A673 (cell line): ENCODE data around the gene FAM234B. TPM values are rescaled to one million over a fixed set of nuclear protein-coding genes. Genes with fewer than 3 reads are reported as not detected.

Experiments
- BruUV-seq: library from RNA; stranded (reverse); fragments of 400-500 nt; replicated peaks from 2 replicates; lab custom pipeline; 2021; lab: Mats Ljungman, UMichigan
- CTCF ChIA-PET: fragments of 300-600 bp; sonication (Branson Sonifier 250); formaldehyde crosslinking; loops from one replicate; lab custom pipeline; 2022; ENCODE audit warnings: antibody characterized with exemption; lab: Charles Lee
- POLR2A ChIA-PET: fragments of 300-600 bp; sonication (Branson Sonifier 250); formaldehyde crosslinking; loops from one replicate; lab custom pipeline; 2022; ENCODE audit warnings: antibody characterized with exemption; ENCODE audit not compliant: low non-redundant PET; lab: Charles Lee
- DNase-seq: peaks from one replicate; pipeline ENCODE4 v3.0.0-alpha.2; 2015; ENCODE audit warnings: low spot score
- H3K27ac ChIP-seq: fragments of 200-600 bp; sonication (generic); 2 replicates; pipeline ENCODE4 v1.5.1; 2016; ENCODE audit warnings: mixed run types, low read depth, mild to moderate bottlenecking, mixed read lengths, antibody characterized with exemption, low read length; ENCODE audit not compliant: poor library complexity, severe bottlenecking
- H3K27me3 ChIP-seq: fragments of 200-600 bp; sonication (generic); replicated peaks from 2 replicates; pipeline ENCODE4 v1.6.1; 2017; ENCODE audit warnings: mixed run types, low read depth, mild to moderate bottlenecking, mixed read lengths, antibody characterized with exemption, low read length; ENCODE audit not compliant: insufficient read depth, poor library complexity
- H3K36me3 ChIP-seq: fragments of 200-600 bp; sonication (generic); 2 replicates; pipeline ENCODE4 v1.6.1; 2016; ENCODE audit warnings: mixed run types, mild to moderate bottlenecking, mixed read lengths, antibody characterized with exemption, low read length; ENCODE audit not compliant: insufficient read depth, poor library complexity, severe bottlenecking
- H3K4me1 ChIP-seq: fragments of 200-600 bp; sonication (generic); 2 replicates; pipeline ENCODE4 v1.6.1; 2017; ENCODE audit warnings: mixed run types, mild to moderate bottlenecking, mixed read lengths, antibody characterized with exemption, low read length; ENCODE audit not compliant: insufficient read depth, poor library complexity, severe bottlenecking
- H3K4me3 ChIP-seq: fragments of 200-600 bp; sonication (generic); 2 replicates; pipeline ENCODE4 v1.5.1; 2016; ENCODE audit warnings: low read depth, mixed run types, mild to moderate bottlenecking, mixed read lengths, low read length; ENCODE audit not compliant: poor library complexity, severe bottlenecking
- H3K9me3 ChIP-seq: fragments of 200-600 bp; sonication (generic); 2 replicates; pipeline ENCODE4 v1.6.1; 2016; ENCODE audit warnings: mixed run types, low read depth, mild to moderate bottlenecking, mixed read lengths, antibody characterized with exemption, low read length; ENCODE audit not compliant: poor library complexity, severe bottlenecking
- CTCF ChIP-seq: fragments of 300-800, 200-600 bp; sonication (generic); conservative IDR thresholded peaks from 2 replicates; pipeline ENCODE4 v1.5.1; 2017; ENCODE audit warnings: low read depth, mild to moderate bottlenecking, antibody characterized with exemption, low read length, moderate library complexity, mixed read lengths
- EZH2 ChIP-seq: fragments of 200-600 bp; sonication (generic); IDR thresholded peaks from 2 replicates; pipeline ENCODE4 v1.6.1; 2017; ENCODE audit warnings: borderline replicate concordance, low read depth, mild to moderate bottlenecking, mixed read lengths, antibody characterized with exemption, low read length; ENCODE audit not compliant: poor library complexity, severe bottlenecking
- intact Hi-C: fragments of 100-400 bp; cut with micrococcal nuclease; formaldehyde crosslinking; loops from one replicate; pipeline ENCODE4 v1.10.0; 2022; ENCODE audit not compliant: unreplicated experiment
- total RNA-seq: library from RNA; stranded (reverse); gene quantifications from 2 replicates; pipeline ENCODE4 v1.2.3, GENCODE V29; 2021

Gene FAM234B
- total RNA-seq, 1 experiment from 2014 or later: 11.8 TPM

- Histone ChIP-seq H3K27me3 (no peaks in the 10 kb centered on the region), H3K4me1 (no peaks in the 10 kb centered on the region), H3K4me3 (no peak overlapping the region), H3K27ac (no peak overlapping the region), H3K36me3 (no peaks in the 10 kb centered on the region), H3K9me3 (no peaks in the 10 kb centered on the region)
- POLR2A ChIA-PET: no interaction called here
- CTCF ChIA-PET: no interaction called here
- no peak for DNase-seq
- TF ChIP-seq EZH2: no peak
- no peak for TF ChIP-seq CTCF
- intact Hi-C loops: no loop called here
- no TSS peak for BruUV-seq
Measured at GRCh38 chr12:13126494-13126893, 82.3 kb downstream of the FAM234B start.

- intact Hi-C loops: no loop called here
- ChIA-PET POLR2A (no interaction called here), CTCF (no interaction called here)
- TF ChIP-seq EZH2 (no peak), CTCF (no peak)
- no peak for DNase-seq
- BruUV-seq: no TSS peak
- Histone ChIP-seq H3K36me3 (no peaks in the 10 kb centered on the region), H3K27ac (no peak overlapping the region), H3K4me1 (no peaks in the 10 kb centered on the region), H3K4me3 (no peak overlapping the region), H3K9me3 (no peaks in the 10 kb centered on the region), H3K27me3 (no peaks in the 10 kb centered on the region)
Measured at GRCh38 chr12:13127444-13127843, 83.3 kb downstream of the FAM234B start.

- CTCF ChIA-PET: no interaction called here
- no peaks in the 10 kb centered on the region for H3K36me3 ChIP-seq
- no peaks in the 10 kb centered on the region for H3K9me3 ChIP-seq
- H3K4me3 ChIP-seq: no peak overlapping the region
- intact Hi-C loops: no loop called here
- TF ChIP-seq CTCF: no peak
- TF ChIP-seq EZH2: no peak
- POLR2A ChIA-PET: no interaction called here
- H3K27me3 ChIP-seq: no peaks in the 10 kb centered on the region
- no peak overlapping the region for H3K27ac ChIP-seq
- BruUV-seq: no TSS peak
- H3K4me1 ChIP-seq: no peaks in the 10 kb centered on the region
- peak; percentile 54 for DNase-seq
Measured at GRCh38 chr12:13128291-13128965, 84.2 kb downstream of the FAM234B start.
